ENCODE data around the gene ABCA7.

ABCA7 gene

DNA sequence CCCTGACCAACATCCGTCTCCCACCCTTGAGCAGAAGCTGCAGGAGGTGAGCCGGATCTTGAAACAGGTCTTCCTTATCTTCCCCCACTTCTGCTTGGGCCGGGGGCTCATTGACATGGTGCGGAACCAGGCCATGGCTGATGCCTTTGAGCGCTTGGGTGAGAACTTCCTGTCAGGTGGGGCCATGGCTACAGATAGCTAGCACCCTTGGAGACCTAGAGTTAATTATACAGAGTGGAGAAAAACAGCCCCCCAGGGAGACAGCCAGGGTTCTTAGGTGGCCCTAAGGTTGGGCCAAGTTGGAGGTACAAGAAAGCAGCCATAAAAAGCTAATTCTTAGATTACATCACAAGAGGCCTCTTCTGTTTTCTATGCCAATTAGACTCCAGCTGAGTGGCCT lies 18.2 kb downstream of the ABCA7 start:
- DNase-seq: no peak

DNA sequence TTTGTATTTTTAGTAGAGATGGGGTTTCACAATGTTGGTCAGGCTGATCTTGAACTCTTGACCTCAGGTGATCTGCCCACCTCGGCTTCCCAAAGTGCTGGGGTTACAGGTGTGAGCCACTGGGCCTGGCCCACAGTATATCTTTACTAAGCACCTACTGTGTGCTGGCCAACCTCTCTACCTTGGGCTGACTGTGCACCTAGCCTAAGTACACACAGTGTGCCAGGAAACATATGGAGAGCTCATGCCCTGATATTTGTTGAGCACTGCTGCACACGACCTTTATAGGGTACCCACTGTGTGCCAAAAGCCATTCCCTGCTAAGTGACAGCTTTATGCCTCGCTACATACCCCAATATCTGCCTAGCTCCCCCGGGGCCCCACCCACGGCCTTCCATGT lies 20.8 kb downstream of the ABCA7 start:
- no peak for DNase-seq

DNA sequence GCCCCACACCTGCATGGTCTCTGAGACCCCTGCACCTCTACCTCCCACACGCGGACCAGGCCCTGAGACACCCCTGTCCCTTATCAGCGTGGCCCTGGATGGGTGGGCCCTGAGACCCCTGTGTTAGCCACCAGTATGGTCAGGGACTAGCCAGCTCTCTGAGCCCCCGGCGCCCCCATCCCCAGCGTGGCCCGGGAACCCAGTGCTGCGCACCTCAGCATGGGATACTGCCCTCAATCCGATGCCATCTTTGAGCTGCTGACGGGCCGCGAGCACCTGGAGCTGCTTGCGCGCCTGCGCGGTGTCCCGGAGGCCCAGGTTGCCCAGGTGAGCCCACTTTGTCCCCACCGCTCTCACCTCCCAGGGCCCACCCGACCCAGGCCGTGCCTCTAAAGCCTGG lies 22.1 kb downstream of the ABCA7 start:
- no peak for DNase-seq

DNA sequence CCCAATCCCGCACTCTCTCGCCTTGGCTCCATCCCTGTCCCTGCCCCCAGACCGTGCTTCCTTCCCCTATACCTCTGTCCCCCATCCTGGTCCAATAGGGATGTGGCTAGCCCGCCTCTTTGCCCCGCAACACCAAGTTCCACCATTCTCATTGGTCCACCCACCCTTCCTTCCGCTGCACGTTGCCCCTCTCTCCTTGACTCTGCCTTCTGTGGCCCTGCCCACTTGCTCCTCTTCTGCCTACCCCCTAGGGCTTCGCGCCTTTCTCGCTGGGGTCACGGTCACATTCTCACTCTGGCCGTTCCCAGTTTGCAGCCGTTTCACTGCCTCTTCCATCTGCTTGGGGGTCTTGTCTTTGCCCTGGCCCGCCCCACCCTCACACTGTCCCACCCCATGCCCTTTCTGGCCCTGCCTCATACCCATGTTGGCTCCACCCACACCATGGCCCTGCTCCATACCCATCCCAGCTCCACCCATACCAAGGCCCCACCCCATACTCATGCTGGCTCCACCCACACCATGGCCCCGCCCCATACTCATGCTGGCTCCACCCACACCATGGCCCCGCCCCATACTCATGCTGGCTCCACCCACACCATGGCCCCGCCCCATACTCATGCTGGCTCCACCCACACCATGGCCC lies 22.6 kb downstream of the ABCA7 start:
- DNase-seq: peak in 1 of 2 donors; percentile 49

DNA sequence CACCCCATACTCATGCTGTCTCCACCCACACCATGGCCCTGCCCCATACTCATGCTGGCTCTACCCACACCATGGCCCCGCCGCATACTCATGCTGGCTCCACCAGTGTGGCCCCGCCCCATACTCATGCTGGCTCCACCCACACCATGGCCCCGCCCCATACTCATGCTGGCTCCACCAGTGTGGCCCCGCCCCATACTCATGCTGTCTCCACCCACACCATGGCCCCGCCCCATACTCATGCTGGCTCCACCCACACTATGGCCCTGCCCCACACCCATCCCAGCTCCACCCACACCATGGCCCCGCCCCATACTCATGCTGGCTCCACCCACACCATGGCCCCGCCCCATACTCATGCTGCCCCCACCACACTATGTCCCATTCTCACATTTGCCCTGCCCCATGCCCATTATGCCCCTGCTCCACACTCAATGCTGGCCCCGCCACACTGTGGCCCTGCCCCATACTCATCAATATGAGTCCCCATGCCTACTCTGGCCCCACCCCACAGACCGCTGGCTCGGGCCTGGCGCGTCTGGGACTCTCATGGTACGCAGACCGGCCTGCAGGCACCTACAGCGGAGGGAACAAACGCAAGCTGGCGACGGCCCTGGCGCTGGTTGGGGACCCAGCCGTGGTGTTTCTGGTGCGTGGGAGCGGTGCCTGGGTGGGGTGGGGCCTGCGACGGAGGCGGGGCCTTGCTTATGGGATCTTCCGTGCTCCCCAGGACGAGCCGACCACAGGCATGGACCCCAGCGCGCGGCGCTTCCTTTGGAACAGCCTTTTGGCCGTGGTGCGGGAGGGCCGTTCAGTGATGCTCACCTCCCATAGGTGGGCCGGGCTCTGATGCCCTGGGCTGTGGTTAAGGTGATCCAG lies 23.4 kb downstream of the ABCA7 start:
- peak in 1 of 2 donors; percentile 64 for DNase-seq

DNA sequence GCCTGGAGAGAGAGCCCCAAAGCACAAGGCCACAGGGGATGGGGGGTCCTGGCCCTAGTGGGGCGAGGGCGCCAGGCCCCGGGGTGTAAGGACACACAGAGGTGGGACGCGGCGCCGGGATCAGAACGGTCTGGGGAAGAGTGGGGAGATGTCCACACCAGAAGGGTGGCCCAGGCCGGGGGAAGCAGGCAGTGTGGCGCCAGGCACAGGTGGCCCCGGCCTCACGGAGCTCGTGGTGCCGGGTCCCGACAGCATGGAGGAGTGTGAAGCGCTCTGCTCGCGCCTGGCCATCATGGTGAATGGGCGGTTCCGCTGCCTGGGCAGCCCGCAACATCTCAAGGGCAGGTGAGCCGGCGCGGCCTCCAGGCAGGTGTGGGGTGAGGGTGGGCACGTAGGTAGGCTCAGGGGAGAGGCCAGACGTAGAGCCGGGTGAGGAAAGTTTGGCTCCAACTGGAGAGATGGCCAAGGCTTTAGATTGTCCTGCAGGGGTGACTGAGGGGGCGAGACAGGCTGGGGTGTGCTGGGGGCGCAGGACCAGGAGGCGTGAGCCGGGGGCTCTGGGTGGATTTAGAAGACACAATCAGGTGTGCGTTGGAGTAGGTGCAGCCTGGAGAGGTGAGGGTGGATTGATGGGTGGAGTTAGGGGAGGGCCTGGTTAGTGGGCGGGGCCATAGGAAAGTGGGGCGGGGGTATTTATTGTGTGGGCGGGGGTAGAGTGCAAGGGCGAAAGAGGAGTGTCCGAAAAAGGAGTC lies 24.2 kb downstream of the ABCA7 start:
- no peak for DNase-seq

DNA sequence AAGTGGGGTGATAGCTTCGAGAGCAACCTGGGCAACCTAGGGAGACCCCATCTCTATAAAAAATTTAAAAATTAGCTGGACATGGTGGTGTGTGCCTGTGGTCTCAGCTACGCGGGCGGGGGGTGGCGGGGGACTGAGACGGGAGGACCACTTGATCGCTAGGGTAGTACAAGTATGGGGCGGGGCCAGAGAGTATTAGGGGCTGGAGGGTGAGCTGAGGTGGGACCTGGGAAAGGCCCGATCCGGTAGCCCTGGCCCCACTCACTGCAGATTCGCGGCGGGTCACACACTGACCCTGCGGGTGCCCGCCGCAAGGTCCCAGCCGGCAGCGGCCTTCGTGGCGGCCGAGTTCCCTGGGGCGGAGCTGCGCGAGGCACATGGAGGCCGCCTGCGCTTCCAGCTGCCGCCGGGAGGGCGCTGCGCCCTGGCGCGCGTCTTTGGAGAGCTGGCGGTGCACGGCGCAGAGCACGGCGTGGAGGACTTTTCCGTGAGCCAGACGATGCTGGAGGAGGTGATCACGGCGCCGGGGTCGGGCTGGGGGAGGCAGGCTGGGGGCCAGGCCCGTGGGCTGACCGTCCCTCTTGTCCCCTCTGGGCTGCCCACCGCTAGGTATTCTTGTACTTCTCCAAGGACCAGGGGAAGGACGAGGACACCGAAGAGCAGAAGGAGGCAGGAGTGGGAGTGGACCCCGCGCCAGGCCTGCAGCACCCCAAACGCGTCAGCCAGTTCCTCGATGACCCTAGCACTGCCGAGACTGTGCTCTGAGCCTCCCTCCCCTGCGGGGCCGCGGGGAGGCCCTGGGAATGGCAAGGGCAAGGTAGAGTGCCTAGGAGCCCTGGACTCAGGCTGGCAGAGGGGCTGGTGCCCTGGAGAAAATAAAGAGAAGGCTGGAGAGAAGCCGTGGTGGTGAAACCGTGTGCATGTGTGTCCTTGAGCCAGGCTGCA lies 25.0 kb downstream of the ABCA7 start:
- peak; percentile 66 to 71 for DNase-seq

DNA sequence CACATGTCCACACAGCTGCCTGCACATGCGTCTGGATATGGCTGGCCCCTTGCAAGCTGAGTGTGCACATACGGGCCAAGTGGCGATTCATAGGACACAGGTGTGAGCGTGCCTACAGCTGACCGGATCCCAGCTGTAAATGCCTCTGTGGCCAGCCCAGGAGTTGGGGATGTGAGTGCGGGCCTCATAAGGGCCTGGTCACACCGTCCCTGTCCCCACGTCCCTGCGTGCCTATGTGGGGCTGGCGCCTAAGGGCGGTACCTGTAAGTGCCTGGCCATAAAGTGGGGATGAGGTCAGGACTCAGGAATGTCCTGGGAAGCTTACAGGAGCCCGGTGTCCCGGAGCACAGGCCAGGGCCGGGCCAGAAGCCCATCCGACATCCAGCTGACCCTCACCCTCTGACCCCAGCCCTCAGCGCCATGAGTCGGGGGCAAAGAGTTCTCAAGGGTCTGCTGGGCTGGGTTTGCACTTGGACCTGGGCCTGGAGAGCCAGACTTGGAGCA lies 25.8 kb downstream of the ABCA7 start:
- no peak for DNase-seq

DNA sequence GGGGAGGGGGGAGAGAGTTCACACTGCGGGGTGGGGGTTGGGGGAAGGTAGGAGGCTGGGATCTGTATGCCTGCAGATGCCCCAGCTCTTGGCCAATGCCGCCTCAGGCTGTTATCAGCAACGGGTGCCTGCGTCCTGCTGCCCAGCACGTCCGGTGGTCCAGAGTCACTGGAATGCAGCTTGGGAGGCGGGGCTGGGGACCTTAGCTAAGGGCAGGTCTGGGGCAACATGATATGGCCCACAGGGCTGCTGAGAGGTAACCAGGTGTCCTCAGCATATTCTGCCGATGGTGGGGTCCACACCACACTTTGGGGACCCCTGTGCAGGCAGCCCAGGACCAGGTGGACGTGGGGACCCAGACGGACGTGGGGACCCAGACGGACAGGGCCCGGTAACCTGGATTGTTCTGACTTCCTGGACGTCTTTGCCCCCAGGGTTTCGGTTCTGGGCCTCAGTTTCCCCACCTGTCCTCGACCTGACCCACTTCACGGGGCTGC lies 26.4 kb downstream of the ABCA7 start:
- no peak for DNase-seq

DNA sequence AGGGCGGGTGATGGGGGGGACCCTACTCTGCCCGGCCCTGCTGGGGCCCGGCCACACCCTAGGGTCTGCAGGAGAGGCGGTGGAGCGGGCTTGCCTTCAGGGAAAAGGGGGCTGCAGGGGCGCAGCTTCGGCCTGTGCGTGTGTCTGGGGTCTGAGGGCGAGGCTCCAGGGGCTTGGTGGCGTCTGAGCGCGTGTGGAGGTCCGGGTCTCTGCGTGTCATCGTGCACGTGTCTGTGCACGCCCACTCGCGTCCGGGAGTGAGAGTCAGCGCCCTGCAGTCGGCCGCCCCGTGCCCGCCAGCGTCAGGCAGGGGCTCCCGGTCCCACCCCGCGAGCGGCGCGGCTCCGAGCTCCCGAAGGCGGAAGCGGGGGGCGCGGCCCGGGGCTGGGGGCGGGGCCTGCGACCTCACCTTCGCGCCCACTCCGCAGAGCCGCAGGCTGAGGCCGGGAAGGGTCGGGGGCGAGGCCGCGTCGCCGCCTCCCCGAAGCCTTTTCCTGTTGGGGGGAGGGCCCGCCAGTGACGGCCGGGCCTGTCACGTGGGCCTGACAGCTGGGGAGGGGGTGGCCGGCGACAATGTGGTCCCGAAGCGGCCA lies 26.9 kb downstream of the ABCA7 start, which contains the start of gene ARHGAP45:
Gene ARHGAP45 (plus strand): TSS at position 420 of the 593 bp plus-strand sequence. CDS start 239 bp downstream, outside the sequence.
- peak; percentile 66 to 76 for DNase-seq

DNA sequence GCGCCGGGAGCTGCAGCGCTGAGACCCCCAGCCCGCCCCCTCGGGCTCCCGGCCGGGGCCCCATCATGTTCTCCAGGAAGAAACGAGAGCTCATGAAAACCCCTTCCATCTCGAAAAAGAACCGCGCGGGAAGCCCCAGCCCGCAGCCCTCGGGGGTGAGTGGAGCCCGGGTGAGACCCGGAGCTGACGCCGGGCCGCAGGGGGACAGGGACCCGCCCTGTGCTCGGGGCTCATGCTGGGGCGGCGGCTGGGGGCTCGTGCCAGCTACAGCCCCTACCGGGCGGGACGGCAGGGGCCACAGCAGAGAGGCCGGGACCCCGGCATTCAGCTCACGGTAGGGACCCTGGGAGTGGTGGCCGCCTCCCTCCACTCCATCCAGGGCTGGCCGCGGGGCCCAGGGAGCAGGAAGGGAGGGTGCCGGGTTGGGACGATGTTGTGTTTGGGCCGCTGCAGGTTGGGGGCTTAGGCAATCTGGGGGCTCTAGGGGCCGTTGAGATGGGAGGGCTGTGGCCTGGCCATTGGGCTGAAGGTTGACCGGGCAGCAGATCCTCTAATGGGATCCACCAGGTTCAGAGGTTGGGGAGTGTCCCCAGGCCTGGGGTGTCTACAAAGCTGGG lies 27.5 kb downstream of the ABCA7 start:
- no peak for DNase-seq

DNA sequence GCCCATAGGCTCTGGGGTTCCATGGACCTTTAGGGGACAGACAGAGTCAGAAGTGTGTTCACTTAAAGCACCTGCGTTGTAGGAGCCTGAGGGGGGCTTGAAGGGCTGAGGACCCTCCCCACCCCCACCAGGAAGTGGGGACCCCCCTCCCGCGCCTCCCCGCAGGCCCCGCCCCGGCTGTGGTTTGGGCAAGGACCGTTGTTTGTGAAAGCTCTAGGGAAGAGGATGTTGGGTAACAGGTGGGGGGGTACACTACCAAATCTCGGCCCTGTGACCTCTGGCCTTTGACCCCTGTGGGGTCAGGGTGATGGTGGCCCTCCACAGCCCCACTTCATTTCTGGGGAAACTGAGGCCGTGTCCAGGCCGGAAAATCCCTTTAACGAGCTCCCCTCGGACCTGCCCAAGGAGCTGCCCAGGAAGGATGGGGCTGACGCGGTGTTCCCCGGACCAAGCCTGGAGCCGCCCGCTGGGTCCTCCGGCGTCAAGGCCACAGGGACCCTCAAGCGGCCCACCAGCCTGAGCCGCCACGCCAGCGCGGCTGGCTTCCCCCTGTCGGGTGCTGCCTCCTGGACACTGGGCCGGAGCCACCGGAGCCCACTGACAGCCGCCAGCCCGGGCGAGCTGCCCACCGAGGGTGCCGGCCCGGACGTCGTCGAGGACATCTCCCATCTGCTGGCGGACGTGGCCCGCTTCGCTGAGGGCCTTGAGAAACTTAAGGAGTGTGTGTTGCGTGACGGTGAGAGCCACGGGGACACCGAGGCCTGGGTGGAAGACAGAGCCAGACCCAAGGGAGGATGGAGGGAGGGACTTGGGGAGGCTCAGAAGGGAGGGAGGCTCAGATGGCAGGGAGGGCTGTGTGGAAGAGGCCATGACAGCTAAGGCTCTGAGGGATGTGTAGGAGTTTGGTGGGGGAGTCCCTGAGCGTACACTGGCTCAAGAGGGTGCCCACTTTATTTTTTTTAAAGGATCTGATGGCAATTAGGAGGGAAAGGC lies 28.4 kb downstream of the ABCA7 start:
- DNase-seq: no peak

DNA sequence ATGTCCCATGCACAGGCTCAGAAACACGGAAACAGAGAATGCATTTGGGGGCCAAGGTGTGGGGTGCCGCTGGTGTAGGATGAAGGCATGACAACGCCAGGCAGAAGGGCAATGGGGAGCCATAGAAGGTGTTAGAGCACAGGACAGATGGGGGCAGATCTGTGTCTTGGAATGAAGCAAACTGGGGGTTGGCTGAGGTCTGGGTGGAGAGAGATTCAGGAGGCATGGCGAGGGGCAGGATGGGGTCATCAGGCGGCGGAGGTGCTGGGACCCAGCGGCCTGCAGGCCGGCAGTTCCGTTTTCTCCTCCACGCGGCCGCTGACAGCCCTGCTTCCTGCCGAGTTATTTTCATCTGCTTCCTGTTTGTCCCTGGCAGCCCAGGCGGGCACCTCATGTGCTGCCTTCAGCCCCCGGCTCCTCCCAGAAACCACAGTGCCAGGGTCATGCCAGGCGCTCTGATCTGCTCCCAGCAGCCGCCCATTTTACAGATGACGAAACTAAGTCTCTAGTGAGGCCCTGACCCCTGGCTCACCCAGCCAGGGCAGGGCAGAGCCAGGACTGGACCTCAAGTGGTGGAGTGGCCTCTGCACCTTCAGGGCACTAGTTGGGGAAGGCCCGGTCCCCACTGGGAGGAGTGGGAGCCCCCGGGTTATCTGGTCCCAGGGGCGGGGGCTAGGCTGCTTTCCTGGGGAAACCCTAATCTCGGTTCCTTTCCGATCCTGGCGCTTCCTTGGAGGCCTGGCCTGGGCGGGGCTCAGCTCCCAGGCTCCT lies 29.3 kb downstream of the ABCA7 start:
- DNase-seq: peak in 1 of 2 donors; percentile 46

DNA sequence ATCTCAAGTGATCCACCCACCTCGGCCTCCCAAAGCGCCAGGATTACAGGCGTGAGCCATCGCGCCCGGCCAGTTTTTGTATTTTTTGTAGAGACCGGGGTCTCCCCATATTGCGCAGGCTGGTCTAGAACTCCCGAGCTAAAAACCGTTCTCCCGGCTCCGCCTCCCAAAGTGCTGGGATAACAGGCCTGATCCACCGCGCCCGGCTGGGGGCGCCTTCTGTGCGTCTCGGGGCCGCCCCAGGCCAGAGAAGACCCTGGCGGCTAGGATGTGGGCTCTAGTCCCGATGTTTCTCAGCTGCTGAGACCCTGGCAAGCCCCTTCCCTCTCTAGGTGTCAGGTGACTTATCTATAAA lies 30.6 kb downstream of the ABCA7 start:
- DNase-seq: no peak

DNA sequence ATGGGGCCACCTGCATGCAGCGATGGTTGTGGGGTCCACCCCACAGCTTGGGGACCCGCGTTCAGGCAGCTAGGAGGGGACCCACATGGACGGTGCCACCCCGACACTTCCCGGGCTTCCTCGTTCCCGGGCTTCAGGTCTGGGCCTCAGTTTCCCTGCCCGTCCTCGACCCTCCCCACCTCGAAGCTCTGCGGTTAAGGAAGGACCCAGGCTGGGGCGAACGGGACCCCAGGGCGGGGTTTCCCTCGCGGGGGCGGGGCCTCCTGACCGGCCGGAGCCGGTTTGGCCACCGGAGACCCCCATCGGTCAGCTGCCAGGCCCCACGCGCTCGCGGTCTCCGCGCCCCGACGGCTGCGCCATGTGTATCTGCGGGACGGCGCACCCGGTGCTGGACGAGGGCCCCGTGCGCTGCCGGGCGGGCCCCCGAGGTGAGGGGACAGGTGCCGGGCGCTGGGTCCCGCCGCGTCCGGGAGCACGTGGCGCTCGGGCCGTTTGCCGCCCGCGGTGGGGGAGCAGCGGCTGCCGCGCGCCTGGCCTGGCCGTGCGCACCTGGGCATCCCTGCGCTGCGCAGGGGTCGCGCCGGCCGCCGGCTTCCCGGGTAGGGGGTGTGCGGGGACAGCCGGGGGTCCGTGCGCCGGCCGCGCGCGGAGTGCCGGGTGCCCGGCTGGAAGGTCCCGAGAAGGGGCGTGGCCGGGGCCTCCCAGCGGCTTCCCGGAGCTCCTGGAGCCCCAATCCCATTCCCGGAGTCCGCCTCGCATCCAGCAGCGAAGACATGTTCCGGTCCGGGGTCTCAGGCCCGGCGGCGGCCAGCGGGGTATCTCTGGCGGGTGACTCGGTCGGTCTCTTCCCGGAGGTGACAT lies 31.3 kb downstream of the ABCA7 start:
- DNase-seq: no peak

DNA sequence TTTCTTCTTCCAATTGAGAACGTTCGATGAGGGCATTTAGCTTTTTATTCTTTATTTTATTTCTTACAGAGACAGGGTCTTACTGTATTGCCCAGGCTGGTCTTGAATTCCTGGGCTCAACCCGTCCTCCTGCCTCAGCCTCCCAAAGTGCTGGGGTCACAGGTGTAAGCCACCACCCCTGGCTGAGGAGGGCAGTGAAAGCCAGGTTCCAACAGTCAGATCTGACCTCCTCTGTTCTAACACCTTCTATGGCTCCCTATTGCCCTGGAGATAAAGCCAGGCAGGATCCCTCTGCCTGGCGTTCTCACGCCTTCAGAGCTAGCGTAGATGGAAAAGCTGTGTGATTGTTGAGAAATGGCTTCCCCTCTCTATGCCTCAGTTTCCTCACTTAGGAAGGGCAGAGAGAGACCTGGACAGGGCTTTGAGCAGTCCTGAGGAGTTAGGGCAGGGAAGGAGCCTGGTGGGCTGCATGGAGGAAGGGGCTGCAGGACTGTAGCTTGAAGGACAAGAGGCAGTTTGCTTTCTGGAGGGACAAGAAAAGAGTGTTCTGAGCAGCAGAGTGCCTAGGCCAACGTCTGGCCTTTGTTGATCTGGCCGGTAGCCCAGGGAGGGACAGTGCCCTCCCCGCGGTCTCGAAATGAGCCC lies 32.6 kb downstream of the ABCA7 start:
- no peak for DNase-seq

All from stimulated activated CD4-positive, alpha-beta T cell treated with anti-CD3 and anti-CD28 coated beads, Interleukin-2, amount 100 ng/mL, for 48 hours (primary cell).